K562 (cell line): ENCODE measurements around the gene ZMYM2.

ENCODE experiments used
- EP300 ChIP-seq: IDR thresholded peaks from 2 replicates; pipeline ENCODE4 v1.6.1; 2012; ENCODE audit warnings: low read length, improper control_type of control experiment
- ZBTB8A ChIP-seq: fragments of 450-650 bp; IDR thresholded peaks from 2 replicates; pipeline ENCODE4 v1.6.1; 2018; ENCODE audit warnings: mild to moderate bottlenecking, moderate library complexity; ENCODE audit not compliant: partially characterized antibody
- ZNF583 ChIP-seq: fragments of 250-450 bp; sonication (Bioruptor Pico); IDR thresholded peaks from 2 replicates; pipeline ENCODE4 v1.4.0; 2020
- TF ChIP-seq, protein P1 (sequence below), 2 experiments: fragments of 450-650 bp; formaldehyde crosslinking in 1 of 2; IDR thresholded peaks; 2 replicates each; pipeline versions ENCODE4 v1.4.0 to v1.6.1; 2014 to 2020; ENCODE audit warnings: mild to moderate bottlenecking in 2 of 2, borderline replicate concordance in 1 of 2, low read depth in 1 of 2

DNA sequence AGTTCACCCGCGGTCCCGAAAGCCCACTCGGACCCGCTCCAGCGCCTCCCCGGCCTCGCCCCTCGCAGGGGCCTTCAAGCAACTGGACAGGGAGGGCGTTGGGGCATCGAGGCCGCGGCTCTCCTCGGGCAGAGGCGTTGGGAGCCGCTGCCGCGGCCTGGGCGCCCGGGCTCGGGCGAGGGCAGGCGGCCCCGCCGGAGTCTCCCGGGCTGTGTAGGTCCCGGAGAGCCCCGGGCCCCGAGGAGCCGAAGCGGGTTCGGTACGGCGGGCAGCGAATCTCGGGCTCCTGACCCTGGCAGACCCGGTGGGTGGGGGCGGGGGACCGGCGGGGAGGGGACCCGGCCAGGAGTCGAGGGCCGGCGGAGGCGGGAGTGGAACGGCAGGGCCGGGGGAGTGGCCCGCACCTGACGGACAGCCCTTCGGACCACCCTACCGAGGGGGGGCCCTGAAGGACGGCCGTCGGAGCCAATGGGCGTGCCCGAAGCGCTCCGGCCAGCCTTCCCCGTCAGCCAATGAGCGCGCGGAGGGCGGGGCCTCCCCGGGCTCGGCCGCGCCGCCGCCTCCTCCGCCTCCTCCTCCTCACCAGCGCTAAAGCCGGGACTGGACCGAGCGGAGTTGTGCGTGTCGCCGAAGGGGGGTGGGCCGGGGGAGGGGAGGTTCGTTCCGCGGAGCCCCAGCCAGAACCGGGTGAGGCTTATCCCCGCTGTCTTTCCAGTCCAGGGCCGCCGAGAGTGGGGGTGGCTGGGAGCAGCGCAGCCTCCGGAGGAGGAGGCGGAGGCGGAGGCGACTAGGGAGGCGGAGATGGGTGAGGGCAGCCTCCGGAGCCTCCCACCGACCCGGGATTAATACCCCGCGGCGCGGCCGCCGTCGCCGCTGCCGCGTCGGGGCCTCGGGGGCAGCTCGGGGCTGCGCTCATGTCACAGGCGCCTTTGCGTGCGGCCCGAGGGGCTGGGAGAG is at the start of gene ZMYM2:
- TF ChIP-seq ZNF583 (CRISPR knock-in tag) (no peak), ZBTB8A (no peak), EP300 (no peak)
- TF ChIP-seq, protein P1, sequence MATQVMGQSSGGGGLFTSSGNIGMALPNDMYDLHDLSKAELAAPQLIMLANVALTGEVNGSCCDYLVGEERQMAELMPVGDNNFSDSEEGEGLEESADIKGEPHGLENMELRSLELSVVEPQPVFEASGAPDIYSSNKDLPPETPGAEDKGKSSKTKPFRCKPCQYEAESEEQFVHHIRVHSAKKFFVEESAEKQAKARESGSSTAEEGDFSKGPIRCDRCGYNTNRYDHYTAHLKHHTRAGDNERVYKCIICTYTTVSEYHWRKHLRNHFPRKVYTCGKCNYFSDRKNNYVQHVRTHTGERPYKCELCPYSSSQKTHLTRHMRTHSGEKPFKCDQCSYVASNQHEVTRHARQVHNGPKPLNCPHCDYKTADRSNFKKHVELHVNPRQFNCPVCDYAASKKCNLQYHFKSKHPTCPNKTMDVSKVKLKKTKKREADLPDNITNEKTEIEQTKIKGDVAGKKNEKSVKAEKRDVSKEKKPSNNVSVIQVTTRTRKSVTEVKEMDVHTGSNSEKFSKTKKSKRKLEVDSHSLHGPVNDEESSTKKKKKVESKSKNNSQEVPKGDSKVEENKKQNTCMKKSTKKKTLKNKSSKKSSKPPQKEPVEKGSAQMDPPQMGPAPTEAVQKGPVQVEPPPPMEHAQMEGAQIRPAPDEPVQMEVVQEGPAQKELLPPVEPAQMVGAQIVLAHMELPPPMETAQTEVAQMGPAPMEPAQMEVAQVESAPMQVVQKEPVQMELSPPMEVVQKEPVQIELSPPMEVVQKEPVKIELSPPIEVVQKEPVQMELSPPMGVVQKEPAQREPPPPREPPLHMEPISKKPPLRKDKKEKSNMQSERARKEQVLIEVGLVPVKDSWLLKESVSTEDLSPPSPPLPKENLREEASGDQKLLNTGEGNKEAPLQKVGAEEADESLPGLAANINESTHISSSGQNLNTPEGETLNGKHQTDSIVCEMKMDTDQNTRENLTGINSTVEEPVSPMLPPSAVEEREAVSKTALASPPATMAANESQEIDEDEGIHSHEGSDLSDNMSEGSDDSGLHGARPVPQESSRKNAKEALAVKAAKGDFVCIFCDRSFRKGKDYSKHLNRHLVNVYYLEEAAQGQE (IDR thresholded peaks at IDR 0.05; ENCODE audit: borderline replicate concordance), result no peak
- TF ChIP-seq, protein P1 (CRISPR knock-in tag; IDR thresholded peaks at IDR 0.05; ENCODE audit: low read depth), result no peak
